ENCODE results near the gene TFEB.

DNA sequence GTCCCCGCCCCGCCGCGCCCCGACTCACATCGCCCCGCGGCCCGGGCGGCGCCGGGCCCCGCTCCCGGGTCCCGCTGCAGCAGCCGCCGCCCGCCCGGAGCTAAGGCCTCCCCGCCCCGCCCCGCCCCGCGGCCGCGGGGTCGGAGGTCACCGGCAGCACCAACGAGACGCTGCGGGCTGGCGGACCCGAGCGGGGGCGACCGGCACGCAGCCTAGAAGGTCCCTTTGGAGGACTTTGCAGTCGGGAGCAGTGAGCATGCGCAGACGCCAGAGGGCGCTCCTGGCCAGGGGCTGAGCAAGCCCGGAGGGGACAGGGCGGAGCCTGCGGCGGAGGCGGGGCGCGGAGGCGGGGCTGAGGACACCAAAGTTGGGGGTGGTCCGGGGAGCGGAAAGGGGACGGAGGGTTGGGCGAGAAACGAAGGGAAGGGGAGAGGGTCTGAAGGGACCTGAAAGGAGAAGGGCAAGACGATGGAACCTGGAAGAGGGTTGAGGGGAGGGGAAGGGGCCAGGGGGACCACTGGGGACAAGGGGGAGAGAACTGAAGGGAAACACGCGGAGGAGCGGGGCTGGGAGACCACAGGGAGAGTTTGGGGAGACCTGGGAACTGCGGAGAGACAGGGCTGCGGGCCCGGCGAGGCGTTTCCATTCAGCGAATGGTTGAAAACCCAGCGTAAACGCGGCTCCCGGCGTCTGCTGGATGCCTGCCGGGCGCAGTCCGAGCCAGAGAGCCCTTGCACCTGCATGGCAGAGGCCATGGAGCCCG, 44.6 kb upstream of the TFEB start, which contains the start of gene FRS3:
- TF ChIP-seq, protein P1, sequence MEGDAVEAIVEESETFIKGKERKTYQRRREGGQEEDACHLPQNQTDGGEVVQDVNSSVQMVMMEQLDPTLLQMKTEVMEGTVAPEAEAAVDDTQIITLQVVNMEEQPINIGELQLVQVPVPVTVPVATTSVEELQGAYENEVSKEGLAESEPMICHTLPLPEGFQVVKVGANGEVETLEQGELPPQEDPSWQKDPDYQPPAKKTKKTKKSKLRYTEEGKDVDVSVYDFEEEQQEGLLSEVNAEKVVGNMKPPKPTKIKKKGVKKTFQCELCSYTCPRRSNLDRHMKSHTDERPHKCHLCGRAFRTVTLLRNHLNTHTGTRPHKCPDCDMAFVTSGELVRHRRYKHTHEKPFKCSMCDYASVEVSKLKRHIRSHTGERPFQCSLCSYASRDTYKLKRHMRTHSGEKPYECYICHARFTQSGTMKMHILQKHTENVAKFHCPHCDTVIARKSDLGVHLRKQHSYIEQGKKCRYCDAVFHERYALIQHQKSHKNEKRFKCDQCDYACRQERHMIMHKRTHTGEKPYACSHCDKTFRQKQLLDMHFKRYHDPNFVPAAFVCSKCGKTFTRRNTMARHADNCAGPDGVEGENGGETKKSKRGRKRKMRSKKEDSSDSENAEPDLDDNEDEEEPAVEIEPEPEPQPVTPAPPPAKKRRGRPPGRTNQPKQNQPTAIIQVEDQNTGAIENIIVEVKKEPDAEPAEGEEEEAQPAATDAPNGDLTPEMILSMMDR (IDR thresholded peaks at IDR 0.05), result peak; percentile 94 to 99 (median 97)
- peak in 1 of 2 donors; percentile 33 for TF ChIP-seq POLR2A (IDR thresholded peaks at IDR 0.05)

Data from Peyer's patch (tissue), 4 donors.